ENCODE results near the gene MYBL2.

The MYBL2 gene

GRCh38 chr20:43665466-43666176 lies 1.3 kb upstream of the MYBL2 start:
- ChIA-PET CTCF (interaction anchor here (1.1 to 1.4 kb wide), 2 partner anchors 23 to 127 kb away, joined by 3 to 5 read pairs; no protein-coding TSS in a partner anchor), POLR2A (no interaction called here)
- no peak for DNase-seq (ENCODE audit: extremely low spot score)
- TF ChIP-seq CTCF (IDR thresholded peaks at IDR 0.05; ENCODE audit: control extremely low read depth, extremely low read depth, low read depth, missing control alignments), result no peak

- peak; percentile 31 for DNase-seq (ENCODE audit: extremely low spot score)
- ChIA-PET CTCF (interaction anchor here (1.0 to 2.4 kb wide), 3 partner anchors 13 to 83 kb away, joined by 4 to 11 read pairs (median 8); no protein-coding TSS in a partner anchor), POLR2A (interaction anchor here (0.6 to 1.2 kb wide), 4 partner anchors 104 to 627 kb away, joined by 3 to 4 read pairs (median 3); no protein-coding TSS in a partner anchor)
- no peak for TF ChIP-seq CTCF (IDR thresholded peaks at IDR 0.05; ENCODE audit: control extremely low read depth, extremely low read depth, low read depth, missing control alignments)
These were observed 623 bp downstream of the MYBL2 start for GRCh38 chr20:43667341-43668132.

- DNase-seq (ENCODE audit: extremely low spot score), result no peak
- POLR2A ChIA-PET, result no interaction called here
- CTCF ChIA-PET, result interaction anchor here (0.6 to 2.2 kb wide), 2 partner anchors 12 to 23 kb away, joined by 3 to 8 read pairs; no protein-coding TSS in a partner anchor
- no peak for TF ChIP-seq CTCF (IDR thresholded peaks at IDR 0.05; ENCODE audit: control extremely low read depth, extremely low read depth, low read depth, missing control alignments)
These were observed 2.4 kb downstream of the MYBL2 start for GRCh38 chr20:43669332-43669731.

GRCh38 chr20:43670423-43670822 lies 3.5 kb downstream of the MYBL2 start:
- no peak for DNase-seq (ENCODE audit: extremely low spot score)
- ChIA-PET CTCF (interaction anchor here (1.0 to 3.4 kb wide), 3 partner anchors 11 to 132 kb away, joined by 4 to 17 read pairs (median 8); no protein-coding TSS in a partner anchor), POLR2A (interaction anchor here (0.5 to 1.2 kb wide), 2 partner anchors 80 to 212 kb away, joined by 3 to 4 read pairs; partner anchors contain the start of gene IFT52)
- TF ChIP-seq CTCF (IDR thresholded peaks at IDR 0.05; ENCODE audit: control extremely low read depth, extremely low read depth, low read depth, missing control alignments), result no peak

- TF ChIP-seq CTCF (IDR thresholded peaks at IDR 0.05; ENCODE audit: control extremely low read depth, extremely low read depth, low read depth, missing control alignments), result no peak
- ChIA-PET POLR2A (no interaction called here), CTCF (no interaction called here)
- DNase-seq (ENCODE audit: extremely low spot score), result no peak
These were observed 9.5 kb downstream of the MYBL2 start for GRCh38 chr20:43676368-43676767.

GRCh38 chr20:43680981-43681380 lies 14.1 kb downstream of the MYBL2 start:
- CTCF ChIA-PET, result interaction anchor here (0.9 to 5.8 kb wide), 13 partner anchors 9 to 405 kb away, joined by 3 to 37 read pairs (median 4); partner anchors contain the start of gene MYBL2
- TF ChIP-seq CTCF (IDR thresholded peaks at IDR 0.05; ENCODE audit: control extremely low read depth, extremely low read depth, low read depth, missing control alignments), result no peak
- no peak for DNase-seq (ENCODE audit: extremely low spot score)
- POLR2A ChIA-PET, result interaction anchor here (0.6 to 1.2 kb wide), 3 partner anchors 13 to 224 kb away, joined by 3 to 7 read pairs (median 6); partner anchors contain the start of gene SRSF6

Measured in GM10248 (cell line).